Natural killer cell (primary cell): Measurements from ENCODE around the gene PRKG1. TPM values are rescaled to one million over a fixed set of nuclear protein-coding genes. Genes with fewer than 3 reads are reported as not detected.

Experiments
- ATAC-seq, 3 donors: fragments of 150-1000 bp in 2 of 3; fragments of 200-7000 bp in 1 of 3; cut with Tn5 transposase; 1 replicate in 1 of 3; 2 replicates in 2 of 3; pipeline ENCODE4 v1.10.0; 2021; ENCODE audit warnings: mild to moderate bottlenecking in 2 of 3, moderate library complexity in 2 of 3
- DNase-seq, 2 donors: peaks; one replicate each; pipeline versions ENCODE4 v3.0.0 to v3.0.0-alpha.2; 2013 to 2021; ENCODE audit warnings: mixed read lengths in 1 of 2
- H3K27ac ChIP-seq: one replicate; pipeline ENCODE4 v1.5.1; 2013; ENCODE audit warnings: mild to moderate bottlenecking, low read length
- H3K27me3 ChIP-seq: one replicate; pipeline ENCODE4 v1.6.1; 2013; ENCODE audit warnings: low read length; ENCODE audit not compliant: control insufficient read depth, insufficient read depth
- H3K36me3 ChIP-seq: one replicate; pipeline ENCODE4 v1.6.1; 2013; ENCODE audit warnings: low read length; ENCODE audit not compliant: control insufficient read depth, insufficient read depth
- H3K4me1 ChIP-seq: one replicate; pipeline ENCODE4 v1.6.1; 2013; ENCODE audit warnings: low read length; ENCODE audit not compliant: control insufficient read depth, insufficient read depth
- H3K4me3 ChIP-seq: one replicate; pipeline ENCODE4 v1.5.1; 2013; ENCODE audit warnings: low read length
- H3K9me3 ChIP-seq: one replicate; pipeline ENCODE4 v1.6.1; 2013; ENCODE audit warnings: low read length; ENCODE audit not compliant: control insufficient read depth, insufficient read depth
- H3K27ac Mint-ChIP-seq, 2 donors: one replicate each; pipeline ENCODE4 v1.8.0; 2022; ENCODE audit warnings: mild to moderate bottlenecking in 2 of 2, mixed read lengths in 2 of 2, moderate library complexity in 1 of 2
- H3K27me3 Mint-ChIP-seq, 2 donors: one replicate each; pipeline ENCODE4 v1.8.0; 2022; ENCODE audit warnings: low read depth in 2 of 2, mixed read lengths in 2 of 2
- H3K36me3 Mint-ChIP-seq: one replicate; pipeline ENCODE4 v1.8.0; 2022; ENCODE audit warnings: mixed read lengths
- H3K4me1 Mint-ChIP-seq, 2 donors: one replicate each; pipeline ENCODE4 v1.8.0; 2022; ENCODE audit warnings: mixed read lengths in 2 of 2
- H3K4me3 Mint-ChIP-seq: one replicate; pipeline ENCODE4 v1.8.0; 2022; ENCODE audit warnings: mild to moderate bottlenecking, moderate library complexity, mixed read lengths
- H3K9me3 Mint-ChIP-seq, 2 donors: one replicate each; pipeline ENCODE4 v1.8.0; 2022; ENCODE audit warnings: mixed read lengths in 2 of 2
- WGBS: methylation state at CpG from one replicate; pipeline ENCODE4 v1.1.7; 2013; ENCODE audit warnings: missing lambda C conversion rate; ENCODE audit not compliant: insufficient coverage; 5-methylcytosine and 5-hydroxymethylcytosine counted together
- intact Hi-C: fragments of 100-400 bp; cut with micrococcal nuclease; formaldehyde crosslinking; loops from one replicate; pipeline ENCODE4 v1.14.2; 2022
- total RNA-seq, 4 donors: library from RNA; stranded (reverse); fragments of 120-200 nt in 1 of 4; gene quantifications; one replicate each; pipeline versions ENCODE4 v1.2.3 to v1.2.4, GENCODE V29; 2013 to 2022
- TF ChIP-seq, protein P1 (sequence below): fragments of 200-600 bp; IDR thresholded peaks from one replicate; pipeline ENCODE4 v1.8.0; 2022; ENCODE audit warnings: antibody characterized with exemption

PRKG1 gene
- total RNA-seq, 3 donors from 2014 or later (not counting 1 experiment from before 2014, with no cell fraction given), result 0.23 to 0.41 (median 0.35) TPM

DNA sequence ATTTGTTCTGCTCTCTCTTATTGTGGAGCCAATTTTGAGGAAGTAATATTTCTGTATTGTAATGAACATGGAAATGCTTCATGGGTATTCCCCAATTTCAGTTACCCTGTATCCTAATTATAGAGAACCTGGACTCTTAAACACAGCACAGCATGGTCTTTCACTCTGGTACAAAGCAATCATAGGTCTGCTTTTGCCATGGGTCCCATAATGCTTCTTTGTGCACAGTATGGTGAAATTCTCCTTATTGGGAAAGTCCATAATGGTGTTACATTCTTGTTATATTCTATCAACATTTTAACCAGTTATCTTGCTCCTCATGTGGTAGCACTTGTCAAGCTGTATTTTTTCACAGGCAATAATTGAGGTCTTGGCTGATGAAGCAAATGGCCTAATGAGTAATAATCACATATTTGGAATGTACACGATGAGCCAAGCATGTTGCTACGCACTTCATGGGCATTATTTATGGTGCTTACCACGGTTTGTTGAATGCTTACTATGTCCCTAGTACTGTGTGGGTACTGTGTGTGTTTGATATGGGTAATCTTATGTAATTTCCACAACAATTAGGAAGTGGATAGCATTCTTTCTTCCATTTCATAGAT, 42.9 kb downstream of the PRKG1 start:
- no peaks in the 10 kb centered on the region for H3K36me3 Mint-ChIP-seq
- Histone ChIP-seq H3K27me3 (no peaks in the 10 kb centered on the region), H3K4me3 (no peak overlapping the region), H3K36me3 (no peaks in the 10 kb centered on the region), H3K4me1 (no peaks in the 10 kb centered on the region), H3K9me3 (no peaks in the 10 kb centered on the region), H3K27ac (no peak overlapping the region)
- DNase-seq (no peak), ATAC-seq (no peak)
- H3K27ac Mint-ChIP-seq, result no peak overlapping the region
- TF ChIP-seq, protein P1, sequence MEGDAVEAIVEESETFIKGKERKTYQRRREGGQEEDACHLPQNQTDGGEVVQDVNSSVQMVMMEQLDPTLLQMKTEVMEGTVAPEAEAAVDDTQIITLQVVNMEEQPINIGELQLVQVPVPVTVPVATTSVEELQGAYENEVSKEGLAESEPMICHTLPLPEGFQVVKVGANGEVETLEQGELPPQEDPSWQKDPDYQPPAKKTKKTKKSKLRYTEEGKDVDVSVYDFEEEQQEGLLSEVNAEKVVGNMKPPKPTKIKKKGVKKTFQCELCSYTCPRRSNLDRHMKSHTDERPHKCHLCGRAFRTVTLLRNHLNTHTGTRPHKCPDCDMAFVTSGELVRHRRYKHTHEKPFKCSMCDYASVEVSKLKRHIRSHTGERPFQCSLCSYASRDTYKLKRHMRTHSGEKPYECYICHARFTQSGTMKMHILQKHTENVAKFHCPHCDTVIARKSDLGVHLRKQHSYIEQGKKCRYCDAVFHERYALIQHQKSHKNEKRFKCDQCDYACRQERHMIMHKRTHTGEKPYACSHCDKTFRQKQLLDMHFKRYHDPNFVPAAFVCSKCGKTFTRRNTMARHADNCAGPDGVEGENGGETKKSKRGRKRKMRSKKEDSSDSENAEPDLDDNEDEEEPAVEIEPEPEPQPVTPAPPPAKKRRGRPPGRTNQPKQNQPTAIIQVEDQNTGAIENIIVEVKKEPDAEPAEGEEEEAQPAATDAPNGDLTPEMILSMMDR, result no peak
- H3K4me1 Mint-ChIP-seq, result no peaks in the 10 kb centered on the region
- no peak overlapping the region for H3K4me3 Mint-ChIP-seq
- H3K27me3 Mint-ChIP-seq, result no peaks in the 10 kb centered on the region
- intact Hi-C loops, result no loop called here
- WGBS, result 89% methylated on average over 3 of the region's 3 CpGs
- peaks cover 2 to 4% of the 10 kb centered on the region in 2 donors for H3K9me3 Mint-ChIP-seq

DNA sequence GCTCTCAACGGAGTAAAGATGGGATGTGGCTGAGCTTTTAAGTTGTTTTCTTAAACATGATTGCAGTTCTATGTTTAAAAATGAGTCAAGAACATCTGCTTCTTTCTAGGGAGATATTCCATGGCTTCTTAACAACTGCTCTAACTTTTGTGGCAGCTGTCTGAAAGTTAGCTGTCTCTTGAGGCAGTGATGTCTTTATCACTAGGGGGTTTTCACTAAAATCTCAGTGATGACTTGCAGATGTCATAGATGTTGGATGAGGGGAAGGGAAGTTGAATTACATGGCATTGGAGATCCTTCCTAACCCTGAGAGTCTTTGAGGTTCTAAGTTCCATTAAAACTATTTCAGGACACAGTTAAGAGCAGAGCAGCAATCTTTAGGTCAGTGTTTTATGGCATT, 43.5 kb downstream of the PRKG1 start:
- H3K4me1 Mint-ChIP-seq, result no peaks in the 10 kb centered on the region
- H3K4me3 Mint-ChIP-seq, result no peak overlapping the region
- ATAC-seq, result no peak
- no peak for DNase-seq
- H3K27ac Mint-ChIP-seq, result no peak overlapping the region
- H3K9me3 ChIP-seq, result no peaks in the 10 kb centered on the region
- no peaks in the 10 kb centered on the region for H3K4me1 ChIP-seq
- WGBS, result 83% methylated on average over 1 of the region's 1 CpG
- no peaks in the 10 kb centered on the region for H3K36me3 Mint-ChIP-seq
- no peak overlapping the region for H3K27ac ChIP-seq
- H3K27me3 Mint-ChIP-seq, result no peaks in the 10 kb centered on the region
- H3K36me3 ChIP-seq, result no peaks in the 10 kb centered on the region
- no peak overlapping the region for H3K4me3 ChIP-seq
- TF ChIP-seq, protein P1, result no peak
- intact Hi-C loops, result no loop called here
- H3K27me3 ChIP-seq, result no peaks in the 10 kb centered on the region
- H3K9me3 Mint-ChIP-seq, result peaks cover 2 to 4% of the 10 kb centered on the region in 2 donors

- Histone ChIP-seq H3K27ac (no peak overlapping the region), H3K4me1 (no peaks in the 10 kb centered on the region), H3K9me3 (no peaks in the 10 kb centered on the region), H3K36me3 (no peaks in the 10 kb centered on the region), H3K4me3 (no peak overlapping the region), H3K27me3 (no peaks in the 10 kb centered on the region)
- intact Hi-C loops, result no loop called here
- Mint-ChIP-seq H3K27ac (no peak overlapping the region), H3K4me3 (no peak overlapping the region), H3K4me1 (no peaks in the 10 kb centered on the region), H3K36me3 (no peaks in the 10 kb centered on the region), H3K27me3 (no peaks in the 10 kb centered on the region), H3K9me3 (peaks cover 2 to 4% of the 10 kb centered on the region in 2 donors)
- ATAC-seq, result no peak
- TF ChIP-seq, protein P1, result no peak
- DNase-seq, result no peak
- no CpG with 5 or more reads among the region's 1 CpG for WGBS
These were observed 45.2 kb downstream of the PRKG1 start for GRCh38 chr10:51119441-51119840.

- WGBS, result 95% methylated on average over 4 of the region's 4 CpGs
- H3K4me3 ChIP-seq, result no peak overlapping the region
- no peak overlapping the region for H3K27ac Mint-ChIP-seq
- no peaks in the 10 kb centered on the region for H3K36me3 ChIP-seq
- no peaks in the 10 kb centered on the region for H3K9me3 Mint-ChIP-seq
- H3K4me1 Mint-ChIP-seq, result no peaks in the 10 kb centered on the region
- no peak overlapping the region for H3K27ac ChIP-seq
- H3K4me1 ChIP-seq, result no peaks in the 10 kb centered on the region
- no peaks in the 10 kb centered on the region for H3K36me3 Mint-ChIP-seq
- no peaks in the 10 kb centered on the region for H3K9me3 ChIP-seq
- intact Hi-C loops, result no loop called here
- no peaks in the 10 kb centered on the region for H3K27me3 ChIP-seq
- no peak for ATAC-seq
- no peaks in the 10 kb centered on the region for H3K27me3 Mint-ChIP-seq
- TF ChIP-seq, protein P1, result no peak
- DNase-seq, result no peak
- no peak overlapping the region for H3K4me3 Mint-ChIP-seq
These were observed 47.6 kb downstream of the PRKG1 start for GRCh38 chr10:51121861-51122260.
